Islet of Langerhans (tissue), 1 donor: Measurements from ENCODE around the gene PSMB7.

Source experiments
- FAIRE-seq: peaks from one replicate; lab custom pipeline; 2011; peaks lifted over from hg19 to GRCh38; lab: Jason Lieb, UNC

Gene PSMB7

DNA sequence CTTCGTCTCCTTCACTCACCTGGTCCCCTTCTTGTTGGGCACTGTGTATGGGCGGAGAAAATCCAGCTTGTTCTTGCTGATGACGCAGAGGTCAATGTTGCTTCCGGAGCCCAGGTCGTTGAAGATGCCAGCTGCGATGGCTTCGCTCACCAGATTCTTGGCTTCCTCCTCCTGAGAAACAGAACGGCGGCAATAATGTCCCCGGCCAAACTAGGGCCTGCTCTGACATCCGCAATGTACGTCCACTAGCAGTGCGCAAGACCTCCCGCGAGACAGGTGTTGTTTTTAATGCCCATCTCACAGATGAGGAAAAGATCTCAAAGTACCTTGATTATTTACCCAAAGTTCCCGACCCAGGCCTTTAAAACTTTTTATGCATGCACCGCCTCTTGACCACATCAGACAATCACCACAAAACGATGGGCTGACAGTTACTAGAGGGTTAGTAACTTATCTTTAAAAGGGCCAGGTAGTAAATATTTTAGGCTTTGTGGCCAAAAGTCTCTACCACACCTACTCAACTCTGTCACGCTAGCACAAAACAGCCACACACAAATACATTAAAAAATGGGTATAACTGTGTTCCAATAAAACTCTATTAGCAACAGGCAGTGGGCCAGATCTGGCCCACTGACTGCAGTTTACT, 58.4 kb downstream of the PSMB7 start:
- FAIRE-seq, result no peak

DNA sequence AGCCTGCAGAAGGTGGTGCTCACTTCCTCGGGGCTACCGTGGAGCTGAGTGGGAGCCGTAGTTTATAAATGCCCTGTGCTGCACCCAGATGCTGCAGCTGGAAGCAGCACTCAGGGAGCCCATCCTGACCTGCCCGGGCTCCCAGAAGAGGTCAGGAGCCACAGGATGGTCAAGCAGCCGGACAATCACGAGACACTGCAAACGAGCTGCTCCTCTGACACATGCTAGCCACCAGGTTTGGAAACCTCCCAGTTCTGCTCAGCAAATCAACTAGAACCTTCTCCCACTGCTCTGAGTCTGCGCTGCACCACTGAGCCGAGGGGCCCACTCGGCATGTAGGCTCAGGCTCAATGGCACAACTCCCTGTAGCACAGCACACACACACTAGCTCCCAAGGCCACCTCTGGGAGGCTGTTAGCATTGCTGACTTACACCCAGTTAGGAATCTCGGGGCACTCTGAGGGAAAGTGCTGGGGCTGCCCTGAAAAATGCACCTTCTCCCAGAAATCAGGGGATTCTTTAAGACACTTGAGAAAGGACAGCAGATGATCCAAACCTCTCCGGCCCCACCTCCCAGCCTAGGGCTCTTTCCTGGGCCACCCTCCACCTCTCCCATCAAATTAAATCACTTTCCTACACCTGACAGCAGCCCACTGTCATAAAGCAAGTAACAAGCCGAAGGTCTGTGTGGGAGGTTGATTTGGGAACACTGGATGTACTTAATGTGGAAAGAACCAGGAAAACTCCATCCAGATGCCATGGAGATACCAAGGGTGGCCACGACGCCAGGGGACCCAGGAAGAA, 59.1 kb downstream of the PSMB7 start:
- FAIRE-seq, result no peak

DNA sequence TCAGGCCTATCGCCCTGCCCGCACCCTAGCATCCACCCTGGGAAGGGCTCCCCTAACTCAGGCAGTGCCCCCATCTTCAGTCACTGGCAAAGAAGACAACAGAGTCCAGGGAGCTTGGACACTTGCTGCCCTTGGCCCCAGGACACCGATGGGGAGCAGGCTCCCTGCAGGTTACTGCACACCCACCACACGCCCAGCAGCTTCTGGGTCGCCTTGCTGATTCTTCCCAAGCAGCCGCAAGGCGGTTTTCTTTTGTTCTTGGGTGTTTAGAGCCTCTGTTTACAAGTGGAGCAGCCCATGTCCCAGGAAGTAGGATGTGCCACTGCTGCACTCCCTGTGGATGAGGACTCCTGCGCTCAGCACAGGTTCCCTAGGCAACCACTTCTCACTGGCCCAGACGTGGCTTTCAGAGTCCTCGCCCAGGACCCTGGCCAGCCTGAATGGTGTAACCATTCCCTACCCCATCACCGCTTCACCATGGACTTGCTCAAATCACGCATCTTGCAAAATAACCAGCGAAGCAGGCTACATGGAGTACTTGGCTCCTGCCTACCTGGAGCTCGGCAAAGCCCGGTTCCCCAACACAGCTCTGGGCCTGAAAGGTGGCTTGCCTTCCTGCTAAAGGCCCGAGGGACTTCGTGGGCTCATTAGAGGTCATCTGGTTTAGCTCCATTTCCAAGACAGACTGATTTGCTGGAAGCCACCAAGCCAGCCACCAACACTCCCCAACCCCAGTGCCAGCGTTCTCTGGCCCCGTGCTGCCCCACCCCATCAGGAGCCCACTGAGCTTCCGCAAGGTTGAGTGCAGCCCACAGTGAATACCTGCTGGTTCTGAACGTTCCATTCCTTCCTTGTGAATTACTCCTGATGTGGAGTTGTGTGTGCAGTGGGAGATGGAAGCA, 60.0 kb downstream of the PSMB7 start:
- no peak for FAIRE-seq

DNA sequence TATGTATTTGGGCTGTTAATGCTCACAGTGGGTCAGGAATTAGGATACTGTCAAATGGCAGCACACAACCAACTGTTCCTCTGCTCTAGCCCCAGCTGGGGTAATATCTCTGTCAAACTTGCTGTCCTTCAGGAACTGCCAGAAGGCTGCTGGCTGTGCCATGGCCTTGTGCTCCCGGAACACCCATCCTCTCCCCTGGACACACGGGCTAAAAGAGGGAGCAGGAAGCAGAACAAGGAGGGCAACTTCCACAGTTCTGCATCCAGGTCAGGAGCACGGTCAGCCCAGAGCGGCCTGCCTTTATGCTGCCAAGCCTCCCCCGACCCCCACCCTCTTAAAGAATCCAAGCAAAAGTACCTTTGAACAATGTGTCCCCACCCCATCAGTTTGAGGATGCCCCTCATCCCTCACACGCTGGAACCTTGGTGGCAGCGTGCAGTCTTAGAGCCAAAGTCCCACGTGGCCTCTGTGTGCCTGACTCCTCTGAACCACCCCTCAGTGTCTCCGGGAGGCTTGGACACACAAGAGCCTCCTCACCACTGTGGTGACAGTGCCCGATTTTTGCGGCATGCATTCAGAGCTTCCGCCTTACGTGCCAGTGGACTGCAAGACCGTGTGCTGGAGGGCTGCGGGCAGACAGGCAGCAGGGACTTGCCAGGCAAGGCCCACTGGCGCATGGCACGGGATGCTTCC, 60.8 kb downstream of the PSMB7 start:
- FAIRE-seq, result no peak

DNA sequence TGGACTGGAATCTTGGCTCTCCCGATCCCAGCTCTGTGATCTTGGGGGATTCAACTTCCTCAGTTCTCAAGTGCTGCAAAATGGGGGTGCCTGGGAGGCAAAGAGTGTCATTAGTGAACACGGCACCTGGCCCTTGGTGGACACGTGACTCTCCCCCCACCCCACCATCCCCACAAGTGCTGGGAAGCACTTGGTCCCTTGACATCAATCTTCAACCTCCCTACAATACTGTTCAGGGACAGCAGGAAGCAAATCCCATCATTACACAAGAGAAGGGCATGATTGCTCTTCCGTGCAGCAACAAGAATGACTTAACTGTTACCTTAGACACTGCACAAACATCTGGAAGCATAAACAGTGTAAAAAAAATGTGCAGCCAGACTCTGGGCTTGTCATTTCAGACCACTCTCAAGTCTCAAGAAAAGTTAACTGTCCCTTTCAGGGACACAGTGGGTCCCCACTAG, 61.4 kb downstream of the PSMB7 start:
- FAIRE-seq, result no peak

DNA sequence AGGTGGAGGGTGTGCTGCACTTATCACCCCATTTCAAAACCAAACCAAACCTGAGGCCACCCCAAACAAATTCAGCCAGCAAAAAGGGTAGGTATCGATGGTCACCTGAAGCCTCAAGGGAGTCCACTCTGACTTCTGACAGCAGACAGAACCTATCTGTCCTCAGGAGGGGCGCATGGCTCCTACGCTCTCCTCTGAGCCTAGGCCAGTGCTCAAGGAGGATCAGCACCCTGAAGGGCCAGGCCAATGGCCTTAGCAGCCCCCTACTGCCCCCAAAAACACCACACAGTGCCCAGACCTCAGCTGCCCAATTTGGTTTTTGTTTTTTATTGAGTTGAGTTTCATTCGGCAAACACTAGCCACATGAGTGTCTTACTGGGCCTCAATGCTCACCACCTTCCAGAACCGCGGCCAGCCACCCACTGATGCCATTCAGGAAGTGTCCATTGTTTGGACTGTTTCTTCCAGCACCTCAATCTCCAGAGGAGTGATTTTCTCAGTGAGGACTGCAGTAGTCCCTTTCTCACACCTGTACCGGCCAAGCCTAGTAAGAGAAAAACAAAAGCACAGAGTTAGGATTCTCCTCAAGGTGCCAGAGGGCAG, 62.0 kb downstream of the PSMB7 start:
- FAIRE-seq, result no peak

DNA sequence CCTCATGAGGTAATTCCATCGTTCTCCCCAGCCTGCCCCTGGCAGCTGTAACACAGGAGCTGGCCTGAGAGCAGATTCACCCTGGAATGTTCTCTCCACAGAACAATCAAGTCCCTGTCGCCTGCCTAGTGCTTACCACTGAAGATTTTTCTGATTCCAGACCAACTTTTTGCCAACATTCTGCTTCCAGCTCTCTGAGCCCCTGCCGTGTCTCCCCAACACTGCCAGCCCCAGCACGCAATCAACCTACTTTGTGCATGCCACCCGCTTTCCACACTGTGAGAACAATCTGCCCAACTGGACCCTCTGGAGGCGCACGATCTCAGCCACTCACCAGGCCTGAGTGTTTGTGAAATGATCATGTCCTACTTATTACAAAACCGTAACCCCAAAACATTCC, 62.6 kb downstream of the PSMB7 start:
- FAIRE-seq, result no peak

DNA sequence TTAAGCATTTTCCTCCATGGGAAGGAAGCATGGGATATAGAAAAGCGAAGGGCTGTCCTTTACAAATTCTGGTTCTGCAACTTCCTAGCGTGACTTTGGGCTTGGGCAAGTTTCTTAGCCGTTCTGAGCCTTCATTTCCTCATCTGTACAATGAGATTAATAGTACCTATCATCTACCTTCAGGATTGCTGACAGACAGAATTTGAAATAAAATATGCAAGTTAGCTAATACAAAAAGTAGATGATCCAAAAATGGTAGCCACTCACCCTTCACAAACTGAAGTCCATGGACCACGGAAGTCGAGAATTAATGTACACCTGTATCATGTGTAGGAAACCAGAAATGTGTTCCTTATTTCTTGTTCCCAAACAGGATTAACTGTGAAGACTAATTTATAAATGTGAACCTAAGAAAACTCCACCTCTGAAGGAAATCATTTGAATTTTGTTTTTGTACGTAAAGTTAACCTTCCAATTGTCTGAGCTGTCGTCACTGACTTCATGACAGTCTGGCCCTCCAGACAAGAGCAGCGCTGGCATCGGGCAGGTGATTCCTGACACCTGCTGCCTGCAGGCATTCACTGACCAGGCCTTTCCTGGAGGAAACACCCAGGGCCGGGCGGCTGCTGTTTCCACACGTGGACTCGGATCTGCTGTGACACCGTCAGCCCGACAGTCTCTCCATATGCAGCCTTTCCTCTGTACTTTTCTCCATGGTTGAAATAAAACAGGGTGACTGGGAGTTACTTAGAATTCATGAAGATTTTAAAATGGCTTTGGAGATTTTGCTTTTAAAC, 63.4 kb downstream of the PSMB7 start:
- FAIRE-seq, result no peak

DNA sequence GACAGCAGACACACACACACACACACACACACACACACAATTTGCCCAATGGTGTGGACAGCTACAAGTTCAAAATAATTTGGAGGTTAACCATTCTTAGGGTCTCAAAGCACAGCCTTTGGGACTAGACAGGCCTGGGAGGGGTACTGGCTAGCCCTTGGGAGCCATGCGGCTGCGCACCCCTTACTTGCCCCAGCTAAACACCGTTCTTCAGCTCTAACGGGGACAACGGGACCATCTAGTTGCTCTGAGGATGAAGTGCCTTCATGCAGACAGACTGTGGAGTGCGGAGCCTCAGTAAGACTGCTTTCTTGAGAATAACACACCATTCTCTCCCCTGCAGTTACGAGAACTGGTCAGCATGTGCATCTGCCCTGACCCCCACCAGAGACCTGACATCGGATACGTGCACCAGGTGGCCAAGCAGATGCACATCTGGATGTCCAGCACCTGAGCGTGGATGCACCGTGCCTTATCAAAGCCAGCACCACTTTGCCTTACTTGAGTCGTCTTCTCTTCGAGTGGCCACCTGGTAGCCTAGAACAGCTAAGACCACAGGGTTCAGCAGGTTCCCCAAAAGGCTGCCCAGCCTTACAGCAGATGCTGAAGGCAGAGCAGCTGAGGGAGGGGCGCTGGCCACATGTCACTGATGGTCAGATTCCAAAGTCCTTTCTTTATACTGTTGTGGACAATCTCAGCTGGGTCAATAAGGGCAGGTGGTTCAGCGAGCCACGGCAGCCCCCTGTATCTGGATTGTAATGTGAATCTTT, 64.6 kb downstream of the PSMB7 start:
- no peak for FAIRE-seq

DNA sequence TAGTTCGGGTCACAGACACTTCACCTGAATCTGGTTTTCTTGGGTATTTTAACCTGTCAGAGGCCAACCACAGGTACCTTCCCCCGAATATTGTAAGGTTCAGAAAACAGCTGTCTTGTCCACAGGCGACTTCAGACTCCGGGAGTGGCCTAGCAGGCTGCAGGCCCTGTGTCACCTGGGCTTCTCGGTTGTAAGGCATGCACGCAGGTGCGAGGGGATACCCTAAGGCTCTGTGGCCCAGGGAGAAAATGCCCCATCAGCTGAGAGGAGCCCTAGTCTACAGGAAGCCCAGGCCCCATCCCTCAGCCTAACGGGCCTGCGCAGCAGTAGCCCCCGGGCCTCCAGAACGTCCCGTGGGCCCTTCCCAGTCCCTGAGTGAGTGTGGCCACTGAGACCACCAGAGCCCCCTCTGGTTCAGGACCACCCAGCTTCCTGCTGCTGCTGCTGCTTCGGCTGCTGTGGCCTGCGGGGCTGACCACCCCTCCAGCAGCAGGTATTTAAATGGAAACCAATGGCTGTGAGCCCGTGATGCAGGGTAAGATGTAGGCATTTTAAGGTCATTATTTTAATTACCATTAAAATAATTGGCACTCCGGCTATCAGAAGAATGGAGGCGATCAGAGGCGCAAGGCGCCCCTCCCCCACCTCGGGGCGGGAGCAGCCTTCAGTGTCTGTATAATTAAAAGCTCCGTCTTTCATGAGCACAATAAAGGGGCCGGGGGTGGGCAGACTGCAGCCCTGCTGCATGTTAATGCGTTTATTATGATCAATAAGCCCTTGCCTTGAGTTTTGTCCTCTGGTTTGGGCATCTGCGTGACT, 65.4 kb downstream of the PSMB7 start:
- FAIRE-seq, result no peak

DNA sequence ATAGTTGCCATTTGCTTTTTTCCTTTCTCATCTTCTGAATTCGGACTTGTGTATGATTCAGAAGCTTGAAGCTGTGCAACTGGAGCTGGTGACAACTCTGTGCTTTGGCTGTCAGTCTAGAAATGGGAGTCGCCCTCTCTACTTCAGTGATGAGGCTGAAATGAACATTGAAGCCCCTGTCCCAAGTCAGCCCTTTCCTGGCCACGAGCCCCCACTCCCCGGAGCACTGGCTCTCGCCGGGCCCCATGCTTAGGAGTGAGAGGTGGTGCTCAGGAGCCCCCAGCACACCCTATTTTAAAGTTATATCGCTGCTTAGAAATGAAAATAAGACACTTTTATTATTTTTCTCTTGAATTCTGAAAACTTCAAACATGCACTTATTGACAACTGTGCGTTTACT, 66.0 kb downstream of the PSMB7 start:
- FAIRE-seq, result no peak

DNA sequence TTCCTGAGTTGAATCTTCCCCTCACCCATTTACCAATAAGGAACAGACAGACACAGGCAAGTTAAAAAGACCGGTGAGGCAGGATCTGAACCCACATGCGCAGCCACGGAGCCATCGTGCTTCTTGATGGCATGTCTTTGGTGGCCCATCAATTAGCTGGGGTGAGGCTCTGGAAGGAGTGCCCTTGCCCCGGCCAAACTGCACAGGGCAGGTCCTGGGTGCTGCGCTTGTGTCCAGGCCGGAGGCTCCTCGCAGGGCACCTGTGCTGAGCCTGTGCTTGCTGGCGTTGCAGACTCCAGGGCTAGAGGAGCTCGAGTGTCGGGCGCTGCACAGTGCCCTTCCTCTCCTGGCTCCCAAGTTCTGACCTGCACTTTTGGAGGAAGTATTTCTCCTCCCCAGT, 66.4 kb downstream of the PSMB7 start:
- FAIRE-seq, result no peak

DNA sequence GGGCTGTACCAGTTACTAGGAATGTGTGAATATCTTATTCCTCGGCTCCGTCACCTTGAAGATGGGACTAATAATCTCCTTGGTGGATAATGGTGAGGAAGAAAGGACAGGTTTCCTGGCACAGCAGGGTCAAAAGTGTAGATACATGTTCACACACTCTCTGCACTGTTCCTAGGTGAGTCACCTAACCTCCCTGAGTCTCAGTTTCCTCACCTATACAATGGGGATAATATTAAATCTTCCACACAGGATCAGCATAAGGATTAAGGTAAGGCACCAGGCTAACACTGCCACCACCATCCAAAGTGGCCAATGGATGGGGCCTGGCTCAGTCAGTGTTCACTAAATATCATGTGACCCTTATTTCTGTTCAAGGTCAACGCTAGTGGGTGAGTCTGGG, 66.9 kb downstream of the PSMB7 start:
- FAIRE-seq, result no peak

DNA sequence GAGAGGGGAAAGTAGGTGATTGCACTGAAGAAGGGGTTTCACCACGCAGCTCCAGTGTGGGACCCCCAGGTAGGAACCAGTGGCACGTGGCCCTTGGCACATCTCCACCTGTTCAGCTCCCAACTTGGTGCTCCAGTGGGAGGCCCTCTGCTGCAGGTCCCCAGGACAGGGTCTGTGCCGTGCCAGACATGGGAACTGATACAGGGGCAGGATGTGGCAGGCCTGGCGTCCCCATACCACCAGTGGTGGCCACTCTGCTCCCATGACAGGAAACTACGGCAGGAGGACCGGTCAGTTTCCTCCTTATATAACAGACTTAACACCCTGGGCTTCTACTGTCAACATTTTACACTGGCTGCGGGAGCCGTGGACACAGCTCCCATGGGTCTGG, 67.3 kb downstream of the PSMB7 start:
- no peak for FAIRE-seq

DNA sequence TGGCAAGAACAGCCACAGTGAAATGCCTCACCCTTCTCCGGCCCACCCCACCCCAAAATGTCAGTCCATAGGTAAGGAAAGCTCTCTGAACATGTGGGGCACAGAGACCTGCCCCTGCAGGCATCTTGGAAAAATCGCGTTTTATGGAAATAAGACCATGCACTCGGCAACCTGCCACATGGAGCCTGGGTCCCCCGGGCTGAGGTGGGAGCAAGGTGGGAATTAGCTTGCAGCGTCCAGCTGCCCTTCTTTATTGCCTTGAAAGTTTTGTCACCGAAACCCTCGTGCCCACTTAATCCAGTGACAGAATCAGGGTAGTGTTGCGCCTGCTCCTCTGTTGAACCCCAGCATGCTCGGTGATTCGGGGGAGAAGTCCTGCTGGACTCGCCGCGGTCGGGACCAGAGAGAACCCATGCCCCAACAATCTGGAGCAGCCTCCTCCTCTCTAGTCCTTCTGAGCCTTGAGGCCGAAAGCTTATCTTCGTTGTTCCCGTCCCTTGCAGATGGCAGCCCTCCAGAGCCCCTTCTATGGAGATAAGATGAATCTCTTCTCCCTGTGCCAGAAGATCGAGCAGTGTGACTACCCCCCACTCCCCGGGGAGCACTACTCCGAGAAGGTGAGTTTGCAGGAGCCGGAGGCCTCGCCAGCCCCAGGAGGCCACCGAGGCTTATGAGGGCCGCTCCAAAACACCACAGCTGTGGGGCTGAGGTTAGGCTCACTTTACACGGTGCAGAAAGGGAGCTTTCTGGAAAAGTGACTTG, 67.9 kb downstream of the PSMB7 start:
- no peak for FAIRE-seq

DNA sequence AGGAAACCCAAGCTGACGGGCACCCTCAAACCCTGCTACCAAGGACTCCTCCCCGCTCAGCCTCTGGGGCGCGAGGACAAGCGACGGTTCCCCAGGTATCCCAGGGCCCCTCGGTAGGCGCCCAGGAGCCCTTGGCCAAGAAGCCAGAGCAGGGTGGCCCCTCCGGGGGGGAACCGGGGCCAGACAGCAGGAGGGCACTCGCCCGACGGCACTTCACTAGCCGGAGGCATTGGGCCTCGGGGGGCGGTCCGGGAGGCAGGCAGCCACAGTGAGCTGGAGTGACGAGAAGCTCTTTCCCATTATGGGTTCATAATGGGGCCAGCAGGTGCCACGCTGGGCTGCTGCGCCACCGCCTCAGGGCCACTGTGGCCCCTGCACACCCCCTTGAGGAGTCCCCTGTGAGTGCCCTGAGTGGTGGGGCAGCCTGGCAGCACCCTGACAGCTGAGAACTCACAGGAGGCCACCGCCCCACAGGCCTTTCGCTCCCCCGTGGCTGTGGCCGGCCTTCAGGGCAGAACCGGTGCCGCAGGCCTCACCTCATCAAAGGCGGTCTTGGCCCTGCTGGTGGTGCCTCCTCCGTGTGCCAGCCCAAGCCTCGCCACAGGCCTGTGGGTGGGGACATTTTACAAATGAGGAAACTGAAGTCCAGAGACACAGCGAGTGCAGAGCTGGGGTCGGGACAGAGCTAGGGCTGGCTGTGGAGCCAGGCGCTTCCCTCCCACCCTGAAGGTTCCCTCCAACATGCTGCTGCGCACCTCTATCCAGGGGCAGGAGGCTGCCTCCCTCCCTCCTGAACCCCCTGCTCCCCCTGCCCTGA, 68.7 kb downstream of the PSMB7 start:
- FAIRE-seq, result no peak

DNA sequence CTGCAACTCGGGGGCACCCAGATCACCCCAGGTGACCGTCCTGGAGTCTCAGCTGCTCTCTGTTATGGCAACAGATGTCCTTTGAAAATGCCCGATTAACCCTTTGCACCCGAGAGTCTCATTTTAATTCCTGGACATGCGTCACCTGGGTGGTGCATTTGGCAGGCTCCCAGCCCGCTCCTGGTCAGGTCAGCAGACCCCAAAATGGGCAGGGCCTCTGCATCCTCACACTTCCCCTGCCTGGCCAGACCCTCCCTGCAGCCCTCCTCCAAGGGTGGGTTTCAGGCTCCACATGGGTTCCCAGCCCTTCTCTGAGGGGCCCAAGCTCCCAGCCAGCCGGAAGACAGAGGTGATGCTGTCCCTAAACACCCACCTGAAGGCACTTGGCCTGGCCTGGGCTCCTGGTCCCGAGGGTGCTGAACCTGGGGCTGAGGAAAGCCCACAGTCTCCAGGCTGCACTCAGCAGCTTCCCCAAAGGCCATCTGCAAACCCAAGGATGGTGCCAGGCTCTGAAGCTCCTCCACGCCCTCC, 69.4 kb downstream of the PSMB7 start:
- FAIRE-seq, result no peak
